Loucy (cell line): ENCODE data around the gene DQX1.

Experiments used
- CTCF ChIP-seq: fragments of 200-600 bp; sonication (generic); conservative IDR thresholded peaks from 2 replicates; pipeline ENCODE4 v1.5.1; 2014; ENCODE audit warnings: mild to moderate bottlenecking, antibody characterized with exemption, low read length
- EZH2phosphoT487 ChIP-seq: fragments of 200-600 bp; IDR thresholded peaks from 2 replicates; pipeline ENCODE4 v1.6.1; 2018; ENCODE audit warnings: antibody characterized with exemption, mild to moderate bottlenecking, moderate library complexity, borderline replicate concordance

- no peak for TF ChIP-seq CTCF
- TF ChIP-seq EZH2phosphoT487: no peak
These were observed 12.2 kb downstream of the DQX1 start for GRCh38 chr2:74513605-74514367.
